GM12878 (cell line): ENCODE measurements around the gene ADCY9. TPM values are rescaled to one million over a fixed set of nuclear protein-coding genes. Genes with fewer than 3 reads are reported as not detected.

Experiments used
- ATAC-seq: fragments of 200-7000 bp; cut with Tn5 transposase; 3 replicates; pipeline ENCODE4 v1.9.1; 2020; ENCODE audit warnings: mild to moderate bottlenecking, moderate library complexity
- BruUV-seq: library from RNA; stranded (reverse); fragments of 400-500 nt; replicated peaks from 2 replicates; lab custom pipeline; 2021; lab: Mats Ljungman, UMichigan
- CTCF ChIA-PET: fragments of 300-600 bp; sonication (Branson Sonifier 250); formaldehyde crosslinking; extraction: SDS; loops from one replicate; lab custom pipeline; 2021; ENCODE audit warnings: inconsistent platforms; lab: Yijun Ruan, JAX
- POLR2A ChIA-PET: fragments of 350-600 bp; formaldehyde crosslinking; extraction: SDS; loops from one replicate; lab custom pipeline; 2021; ENCODE audit warnings: inconsistent platforms; lab: Charles Lee
- RAD21 ChIA-PET: fragments of 300-600 bp; sonication (Branson Sonifier 250); formaldehyde crosslinking; loops from one replicate; lab custom pipeline; 2023; ENCODE audit warnings: antibody characterized with exemption; ENCODE audit not compliant: unreplicated experiment; lab: Charles Lee
- SMC1A ChIA-PET: fragments of 300-600 bp; sonication (Branson Sonifier 250); formaldehyde crosslinking; loops from one replicate; lab custom pipeline; 2023; ENCODE audit not compliant: unreplicated experiment, uncharacterized antibody; lab: Charles Lee
- DNase-seq: peaks from one replicate; pipeline ENCODE4 v3.0.0-alpha.2; 2011; ENCODE audit warnings: low read depth, low spot score
- FAIRE-seq: peaks from 3 replicates; lab custom pipeline; 2011; peaks lifted over from hg19 to GRCh38; lab: Jason Lieb, UNC
- H2AFZ ChIP-seq: 2 replicates; pipeline ENCODE4 v1.6.0; 2011; ENCODE audit warnings: low read depth, low read length, control low read depth; ENCODE audit not compliant: control insufficient read depth
- H3K27ac ChIP-seq: 2 replicates; pipeline ENCODE4 v1.5.1; 2011; ENCODE audit warnings: control low read depth; ENCODE audit not compliant: control insufficient read depth, insufficient read depth
- H3K27me3 ChIP-seq, 2 experiments: replicated peaks in 1 of 2; 2 replicates each; pipeline versions ENCODE4 v1.6.0 to v1.6.1; 2011; ENCODE audit warnings: low read length in 1 of 2; ENCODE audit not compliant: control insufficient read depth in 2 of 2, insufficient read depth in 2 of 2
- H3K36me3 ChIP-seq, 2 experiments: 2 replicates each; pipeline ENCODE4 v1.5.1; 2011; ENCODE audit warnings: low read length in 1 of 2; ENCODE audit not compliant: control insufficient read depth in 2 of 2, insufficient read depth in 2 of 2
- H3K4me1 ChIP-seq: 2 replicates; pipeline ENCODE4 v1.6.1; 2011; ENCODE audit warnings: mild to moderate bottlenecking, low read length, moderate library complexity, mixed read lengths; ENCODE audit not compliant: control insufficient read depth, insufficient read depth
- H3K4me2 ChIP-seq: 2 replicates; pipeline ENCODE4 v1.6.0; 2011; ENCODE audit warnings: control low read depth; ENCODE audit not compliant: control insufficient read depth, insufficient read depth
- H3K4me3 ChIP-seq: fragments of 200-600 bp; sonication (generic); 2 replicates; pipeline ENCODE4 v1.5.1; 2016
- H3K79me2 ChIP-seq: 2 replicates; pipeline ENCODE4 v1.6.0; 2011; ENCODE audit warnings: low read length; ENCODE audit not compliant: control insufficient read depth, insufficient read depth
- H3K9ac ChIP-seq: 2 replicates; pipeline ENCODE4 v1.8.0; 2011; ENCODE audit warnings: low read length, control low read depth, mixed read lengths; ENCODE audit not compliant: control insufficient read depth, insufficient read depth
- H3K9me3 ChIP-seq: replicated peaks from 3 replicates; pipeline ENCODE4 v1.5.1; 2011; ENCODE audit warnings: mild to moderate bottlenecking, low read length; ENCODE audit not compliant: control insufficient read depth, insufficient read depth
- H4K20me1 ChIP-seq: 2 replicates; pipeline ENCODE4 v1.6.0; 2011; ENCODE audit not compliant: control insufficient read depth, insufficient read depth
- DPF2 ChIP-seq: fragments of 450-650 bp; IDR thresholded peaks from 2 replicates; pipeline ENCODE4 v1.6.1; 2017; ENCODE audit warnings: mild to moderate bottlenecking
- EP300 ChIP-seq, 2 experiments: fragments of 150-350 bp in 1 of 2; IDR thresholded peaks; 2 replicates each; pipeline ENCODE4 v1.6.1; 2011 to 2012; ENCODE audit warnings: low read depth in 2 of 2, low read length in 2 of 2, borderline replicate concordance in 1 of 2, improper control_type of control experiment in 1 of 2, inconsistent platforms in 1 of 2; ENCODE audit not compliant: control insufficient read depth in 1 of 2
- HCFC1 ChIP-seq: fragments of 150-350 bp; IDR thresholded peaks from 2 replicates; pipeline ENCODE4 v1.6.1; 2014; ENCODE audit warnings: low read length
- IRF4 ChIP-seq: IDR thresholded peaks from 2 replicates; pipeline ENCODE4 v1.6.1; 2011; ENCODE audit warnings: low read depth, low read length
- MYC ChIP-seq: IDR thresholded peaks from 2 replicates; pipeline ENCODE4 v1.6.1; 2011; ENCODE audit warnings: mild to moderate bottlenecking, low read length, moderate library complexity, inconsistent platforms; ENCODE audit not compliant: insufficient read depth, insufficient replicate concordance, insufficient read length, severe bottlenecking
- NR2C1 ChIP-seq: fragments of 450-650 bp; IDR thresholded peaks from 2 replicates; pipeline ENCODE4 v1.6.1; 2017; ENCODE audit warnings: antibody characterized with exemption, mild to moderate bottlenecking, moderate library complexity
- POLR2AphosphoS2 ChIP-seq: IDR thresholded peaks from 2 replicates; pipeline ENCODE4 v1.6.1; 2011; ENCODE audit warnings: low read depth, mild to moderate bottlenecking, low read length, improper control_type of control experiment, moderate library complexity
- SREBF2 ChIP-seq: IDR thresholded peaks from 2 replicates; pipeline ENCODE4 v1.6.1; 2012; ENCODE audit warnings: mild to moderate bottlenecking, low read length
- SRF ChIP-seq, 2 experiments: IDR thresholded peaks; 2 replicates each; pipeline ENCODE4 v1.6.1; 2011; ENCODE audit warnings: low read depth in 2 of 2, low read length in 2 of 2, mild to moderate bottlenecking in 1 of 2, moderate library complexity in 1 of 2
- YBX1 ChIP-seq: fragments of 450-650 bp; IDR thresholded peaks from 2 replicates; pipeline ENCODE4 v1.6.1; 2016; ENCODE audit warnings: antibody characterized with exemption
- ZNF207 ChIP-seq: fragments of 450-650 bp; IDR thresholded peaks from 2 replicates; pipeline ENCODE4 v1.6.1; 2014; ENCODE audit warnings: antibody characterized with exemption, mild to moderate bottlenecking, borderline replicate concordance
- ZNF24 ChIP-seq: fragments of 450-650 bp; IDR thresholded peaks from 2 replicates; pipeline ENCODE4 v1.6.1; 2017; ENCODE audit warnings: antibody characterized with exemption, mild to moderate bottlenecking
- ZNF622 ChIP-seq: fragments of 450-650 bp; IDR thresholded peaks from 2 replicates; pipeline ENCODE4 v1.6.1; 2017; ENCODE audit warnings: mild to moderate bottlenecking, inconsistent platforms
- ZNF687 ChIP-seq: fragments of 450-650 bp; IDR thresholded peaks from 2 replicates; pipeline ENCODE4 v1.6.1; 2017; ENCODE audit warnings: mild to moderate bottlenecking, moderate library complexity
- WGBS: methylation state at CpG from one replicate; pipeline ENCODE4 v1.1.6; 2016; ENCODE audit warnings: low lambda C conversion rate; ENCODE audit not compliant: insufficient replicate concordance, insufficient coverage; ENCODE audit errors: missing lambda C conversion rate; 5-methylcytosine and 5-hydroxymethylcytosine counted together
- in situ Hi-C: fragments of 300-500 bp; cut with MboI; formaldehyde crosslinking; loops from 9 replicates; pipeline ENCODE4 v1.14.3; 2018; ENCODE audit warnings: mixed read lengths
- intact Hi-C: fragments of 100-400 bp; cut with micrococcal nuclease; formaldehyde crosslinking; loops from one replicate; pipeline ENCODE4 v1.14.2; 2022; ENCODE audit not compliant: unreplicated experiment
- polyA plus RNA-seq, 11 experiments: library from polyadenylated mRNA; depleted of rRNA in 4 of 11; unstranded in 6 of 11; stranded (reverse) in 5 of 11; fragments of >200 nt; fragmentation: Nextera tagmentation in 4 of 11; fragmentation: Illumina TruSeq in 1 of 11; extraction: Ambion mirVana in 4 of 11; extraction: Trizol in 1 of 11; gene quantifications; 1 replicate in 1 of 11; 2 replicates in 10 of 11; pipeline versions ENCODE4 v1.2.1 to v1.2.3, GENCODE V29; 2011 to 2016; ENCODE audit warnings: inconsistent platforms in 2 of 11, missing spikeins in 2 of 11, low read depth in 1 of 11
- total RNA-seq, 4 experiments: library from RNA; depleted of rRNA in 3 of 4; stranded (reverse); fragments of >200 nt in 3 of 4; fragmentation: Illumina TruSeq in 1 of 4; extraction: Trizol in 1 of 4; gene quantifications; 2 replicates each; pipeline versions ENCODE4 v1.2.1 to v1.2.3, GENCODE V29; 2013 to 2021

ADCY9 gene
- total and polyA plus RNA-seq, 10 of the 15 experiments (the other 5 are each of a cell fraction or from before 2014, with no cell fraction given): 0.09 to 0.41 (median 0.15) TPM; not detected in 3

DNA sequence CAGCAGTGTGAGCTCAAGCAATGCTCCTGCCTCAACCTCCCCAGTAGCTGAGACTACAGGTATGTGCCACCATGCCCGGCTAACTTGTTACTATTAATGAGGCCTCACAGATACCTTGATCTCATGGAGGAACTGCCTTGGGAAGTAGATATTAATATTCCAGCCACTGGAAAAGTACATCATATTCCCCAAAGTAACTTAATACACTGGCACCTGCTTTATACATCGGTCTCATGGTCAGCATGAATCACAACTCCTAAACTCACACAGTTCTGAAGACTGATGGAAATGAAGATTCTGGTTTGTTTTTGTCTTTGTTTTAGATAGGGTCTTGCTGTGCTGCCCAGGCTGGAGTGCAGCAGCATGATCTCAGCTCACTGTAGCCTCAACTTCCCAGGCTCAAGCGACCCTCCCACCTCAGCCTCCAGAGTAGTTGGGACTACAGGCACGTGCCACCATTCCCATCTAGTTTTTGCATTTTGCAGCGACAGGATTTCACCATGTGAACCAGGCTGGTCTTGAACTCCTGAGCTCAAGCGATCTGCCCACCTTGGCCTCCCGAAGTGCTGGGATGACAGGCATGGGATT is 28.2 kb downstream of the ADCY9 start:
- Histone ChIP-seq H3K4me1 (no peaks in the 10 kb centered on the region), H3K36me3 (no peaks in the 10 kb centered on the region), H3K79me2 (no peaks in the 10 kb centered on the region), H3K9ac (no peak overlapping the region), H3K4me2 (no peak overlapping the region), H3K27ac (no peak overlapping the region), H3K27me3 (no peaks in the 10 kb centered on the region), H3K9me3 (no peaks in the 10 kb centered on the region), H4K20me1 (no peaks in the 10 kb centered on the region), H3K4me3 (no peak overlapping the region), H2AFZ (no peak overlapping the region)
- 28% methylated on average over 7 of the region's 7 CpGs for WGBS
- SMC1A ChIA-PET: no interaction called here
- RAD21 ChIA-PET: no interaction called here
- DNase-seq: no peak
- intact Hi-C loops: no loop called here
- BruUV-seq: no TSS peak
- POLR2A ChIA-PET: no interaction called here
- TF ChIP-seq MYC (no peak), HCFC1 (no peak), NR2C1 (no peak), ZNF687 (no peak), SRF (IDR thresholded peaks at IDR 0.05; ENCODE audit: low read depth in 2 of 2, low read length in 2 of 2) (no peak), ZNF622 (no peak), EP300 (IDR thresholded peaks at IDR 0.05; ENCODE audit: borderline replicate concordance in 1 of 2, control insufficient read depth in 1 of 2, low read depth in 2 of 2, low read length in 2 of 2) (no peak), POLR2AphosphoS2 (no peak), DPF2 (no peak), SREBF2 (no peak), ZNF207 (no peak), YBX1 (no peak), IRF4 (no peak), ZNF24 (no peak)
- FAIRE-seq: no peak
- CTCF ChIA-PET: no interaction called here
- in situ Hi-C loops: no loop called here
- ATAC-seq: no peak
